GM10847 (cell line): ENCODE measurements around the gene ANKRD63.

Source experiments
- POLR2A ChIP-seq: IDR thresholded peaks from 2 replicates; pipeline ENCODE4 v1.6.1; 2011; ENCODE audit not compliant: insufficient read length; ENCODE audit errors: extremely low read depth

The ANKRD63 gene, protein sequence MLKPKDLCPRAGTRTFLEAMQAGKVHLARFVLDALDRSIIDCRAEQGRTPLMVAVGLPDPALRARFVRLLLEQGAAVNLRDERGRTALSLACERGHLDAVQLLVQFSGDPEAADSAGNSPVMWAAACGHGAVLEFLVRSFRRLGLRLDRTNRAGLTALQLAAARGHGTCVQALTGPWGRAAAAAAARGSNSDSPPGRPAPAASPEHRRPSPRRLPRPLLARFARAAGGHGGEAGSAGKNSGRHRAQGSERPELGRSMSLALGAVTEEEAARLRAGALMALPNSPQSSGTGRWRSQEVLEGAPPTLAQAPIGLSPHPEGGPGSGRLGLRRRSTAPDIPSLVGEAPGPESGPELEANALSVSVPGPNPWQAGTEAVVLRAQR

DNA sequence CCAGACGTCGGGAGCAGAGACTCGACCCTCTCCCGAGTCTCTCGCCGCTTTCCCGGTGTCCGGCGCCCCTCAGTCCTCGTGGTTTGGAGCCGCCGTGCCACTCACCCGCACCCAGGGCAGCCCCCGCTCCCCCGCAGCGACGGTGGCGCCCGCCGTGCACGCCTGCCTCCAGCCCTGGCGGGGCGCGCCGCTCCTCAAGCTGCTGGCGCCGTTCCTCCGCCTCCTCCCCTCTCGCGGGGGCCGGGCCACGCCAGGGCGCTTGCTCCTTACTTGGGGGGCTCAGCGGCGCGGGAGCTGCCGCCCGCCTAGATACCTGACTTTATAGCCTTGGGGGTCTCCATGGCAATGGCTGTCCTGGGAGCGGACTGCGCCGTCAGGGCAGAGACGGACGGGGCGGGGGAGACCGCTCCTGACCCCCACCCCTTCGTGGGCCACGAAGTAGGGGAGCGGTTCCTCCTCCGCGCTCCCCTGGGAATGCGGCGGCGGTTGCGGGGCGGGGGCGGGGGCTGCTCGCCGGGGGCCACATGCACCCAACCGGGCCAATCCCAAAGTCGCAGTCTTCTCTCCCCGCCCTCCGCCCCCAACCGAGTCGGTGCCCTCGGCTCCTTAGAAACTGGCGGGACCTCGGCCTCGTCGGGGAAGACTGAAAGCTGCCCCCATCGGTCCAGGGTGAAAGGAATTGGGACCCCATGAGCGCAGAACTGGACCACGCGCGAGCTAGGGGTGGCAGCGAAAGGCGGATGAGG is at the start of gene ANKRD63:
TSS of gene ANKRD63 (minus strand) at position 196 of the 746 bp plus-strand sequence. CDS start 478 bp downstream, outside the sequence.
- no peak for TF ChIP-seq POLR2A

DNA sequence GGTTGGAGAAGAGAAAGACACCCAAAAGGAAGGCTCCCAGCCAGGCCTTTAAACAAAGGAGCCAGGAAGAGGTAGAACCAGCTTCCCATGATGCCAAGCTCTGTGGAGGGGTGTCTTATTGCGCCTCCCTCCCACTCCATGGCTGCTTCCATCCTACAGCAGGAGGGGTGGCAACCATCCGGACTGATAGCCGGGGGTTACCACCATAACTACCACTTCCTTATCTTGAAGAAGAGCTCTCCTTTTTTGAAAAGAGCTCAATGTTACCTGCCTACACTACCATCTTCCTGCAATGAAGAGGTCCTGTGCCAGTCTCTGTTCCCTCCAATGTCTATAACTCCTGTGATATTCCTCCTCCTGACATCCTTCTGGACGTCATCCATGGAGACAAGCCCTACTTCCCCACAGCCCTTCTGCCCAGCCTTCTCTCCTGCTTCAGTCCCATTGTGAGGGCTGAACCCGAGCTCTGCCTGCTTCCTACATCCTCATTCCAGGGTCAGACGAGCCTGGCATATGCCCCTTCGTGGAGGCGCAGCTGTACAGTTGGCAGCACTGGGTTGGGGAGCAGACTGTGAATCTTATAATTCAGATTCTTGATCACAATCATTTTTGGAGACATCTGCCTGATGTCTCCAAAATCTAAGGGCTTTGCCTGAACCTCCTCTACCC is 49.4 kb upstream of the ANKRD63 start:
- TF ChIP-seq POLR2A = no peak

DNA sequence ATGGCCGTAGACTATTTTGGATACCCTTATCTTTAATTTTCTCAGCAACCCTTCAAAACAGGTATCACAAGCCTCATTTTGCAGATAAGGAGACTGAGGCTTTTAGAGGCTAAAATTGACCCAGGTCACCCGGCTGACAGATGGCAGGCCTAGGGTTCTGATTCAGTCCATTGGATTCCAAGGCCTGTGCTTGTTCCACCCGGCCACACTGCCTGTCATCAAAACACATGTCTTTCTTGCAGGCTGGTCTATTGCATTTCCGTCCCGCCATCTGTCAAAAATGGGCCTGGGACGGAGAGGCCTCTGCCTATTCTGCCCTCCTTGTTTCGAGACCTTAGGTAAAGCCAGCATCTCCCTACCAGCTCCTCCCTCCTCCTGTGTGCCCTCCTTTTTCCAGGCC is 48.8 kb upstream of the ANKRD63 start:
- TF ChIP-seq POLR2A = no peak

DNA sequence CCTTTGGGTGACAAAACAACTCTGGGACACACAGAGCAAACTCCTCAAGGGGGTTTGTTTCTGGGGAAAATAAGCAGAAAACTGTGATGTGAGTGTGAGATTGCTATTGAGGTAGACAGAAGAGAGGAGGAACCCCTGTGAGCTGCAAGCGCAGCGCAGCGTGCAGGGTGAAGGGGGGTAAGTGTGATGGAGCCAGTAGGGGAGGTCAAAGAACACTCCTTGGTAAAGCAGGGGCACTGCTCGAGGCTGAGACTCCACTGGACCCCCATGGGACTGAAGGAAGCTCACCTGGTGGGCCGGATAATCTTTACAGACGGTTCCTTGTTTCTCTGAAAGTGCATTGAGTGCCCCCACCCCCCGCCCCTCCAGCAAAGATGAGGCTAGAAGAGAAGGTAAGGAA is 48.2 kb upstream of the ANKRD63 start:
- no peak for TF ChIP-seq POLR2A

DNA sequence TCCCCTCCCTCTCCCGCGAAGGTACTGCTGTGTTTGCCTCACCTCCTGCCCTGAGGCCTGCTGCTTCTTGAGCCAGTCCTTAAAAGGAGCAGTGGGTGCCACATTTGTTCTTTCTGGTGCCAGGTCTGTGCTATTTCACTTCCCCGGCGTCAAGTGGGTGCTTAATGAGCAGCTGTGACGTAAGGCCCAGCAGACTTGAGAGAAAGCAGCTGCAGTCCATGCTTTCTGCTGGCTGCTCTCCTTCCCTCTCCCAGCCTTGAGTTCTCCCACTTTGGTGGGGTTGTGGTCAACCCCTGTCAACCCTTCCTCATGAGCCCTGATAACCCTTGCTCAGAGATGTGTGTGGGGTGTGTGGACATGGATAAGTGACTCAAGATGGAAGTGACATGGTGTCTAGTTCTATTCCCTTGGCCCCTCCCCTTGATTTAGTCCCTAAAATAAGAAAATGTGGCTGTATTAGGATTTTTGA is 47.5 kb upstream of the ANKRD63 start:
- TF ChIP-seq POLR2A = no peak

DNA sequence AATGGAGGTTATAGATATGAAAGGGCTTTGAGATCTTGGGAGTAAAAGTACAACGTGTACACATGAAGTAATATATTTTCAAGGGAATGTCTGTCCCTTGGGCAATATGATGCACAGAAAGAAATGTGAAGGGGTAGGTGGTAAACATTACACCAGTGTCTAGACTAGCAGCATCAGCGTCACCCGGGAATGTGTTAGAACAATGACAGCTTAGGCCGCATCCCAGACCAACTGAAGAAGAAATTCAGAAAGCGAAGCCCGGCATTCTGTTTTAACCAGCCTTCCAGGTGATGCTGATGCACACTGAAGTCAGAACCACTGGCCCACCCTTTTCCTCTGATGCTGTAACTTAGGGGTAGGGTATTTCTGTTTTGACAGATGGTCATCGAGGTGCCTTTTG is 46.9 kb upstream of the ANKRD63 start:
- no peak for TF ChIP-seq POLR2A

DNA sequence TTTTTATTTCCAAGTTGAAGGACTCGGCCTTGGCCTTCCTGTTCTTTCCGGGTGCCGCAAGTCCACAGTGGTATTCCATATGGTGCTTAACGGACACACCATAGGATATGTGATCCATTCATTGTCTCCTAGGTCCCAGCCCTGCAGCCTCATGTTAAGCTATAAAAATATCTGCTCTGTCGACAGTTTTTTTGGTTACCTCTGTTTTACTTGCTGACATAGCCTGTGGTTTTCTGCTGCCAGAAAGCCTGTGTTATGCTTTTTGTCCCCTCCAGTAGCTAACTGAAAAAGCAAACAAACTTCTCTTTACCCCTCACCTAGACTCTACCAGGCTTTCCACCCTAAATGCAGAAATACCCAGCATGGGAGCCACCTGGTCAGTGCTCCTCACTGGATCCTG is 45.9 kb upstream of the ANKRD63 start:
- TF ChIP-seq POLR2A = no peak

DNA sequence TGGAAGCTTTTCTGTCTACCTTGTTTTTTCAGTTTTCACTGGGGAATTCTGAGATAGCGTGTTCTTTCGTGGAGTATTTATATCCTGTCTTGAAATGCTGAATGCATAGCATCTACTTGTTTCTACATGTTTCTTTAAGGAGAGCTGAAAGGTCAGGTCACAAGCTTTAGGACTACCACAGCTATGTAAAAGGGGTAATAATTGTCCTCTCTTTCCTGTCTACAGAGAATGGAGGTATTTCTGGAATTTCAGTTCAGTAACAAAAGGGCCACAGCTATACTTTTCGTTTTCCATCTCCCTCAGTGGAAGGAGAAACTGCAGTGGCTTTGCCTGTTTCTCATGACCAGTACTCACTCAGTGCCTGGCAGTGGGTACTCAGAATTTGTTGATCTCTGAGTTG is 45.3 kb upstream of the ANKRD63 start:
- no peak for TF ChIP-seq POLR2A

DNA sequence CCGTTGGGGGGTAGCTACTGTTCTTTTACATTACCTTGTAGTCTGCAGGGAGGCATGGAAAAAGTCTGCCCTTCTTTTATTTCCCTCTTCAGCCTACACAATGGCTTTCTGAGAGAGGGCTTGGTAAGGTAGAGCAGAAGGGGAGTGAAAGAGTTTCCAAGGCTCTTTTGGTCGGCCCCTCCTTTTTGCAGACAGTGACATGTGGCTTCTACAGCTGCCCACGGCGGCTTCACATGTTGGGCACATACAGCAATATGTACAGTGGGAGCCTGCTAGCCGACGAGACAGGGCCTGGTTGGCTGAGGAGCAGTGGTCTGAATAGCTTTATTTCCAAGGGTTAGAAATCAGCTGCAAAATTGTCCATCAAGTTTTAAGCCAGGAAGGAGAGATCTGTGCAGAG is 44.6 kb upstream of the ANKRD63 start:
- no peak for TF ChIP-seq POLR2A

DNA sequence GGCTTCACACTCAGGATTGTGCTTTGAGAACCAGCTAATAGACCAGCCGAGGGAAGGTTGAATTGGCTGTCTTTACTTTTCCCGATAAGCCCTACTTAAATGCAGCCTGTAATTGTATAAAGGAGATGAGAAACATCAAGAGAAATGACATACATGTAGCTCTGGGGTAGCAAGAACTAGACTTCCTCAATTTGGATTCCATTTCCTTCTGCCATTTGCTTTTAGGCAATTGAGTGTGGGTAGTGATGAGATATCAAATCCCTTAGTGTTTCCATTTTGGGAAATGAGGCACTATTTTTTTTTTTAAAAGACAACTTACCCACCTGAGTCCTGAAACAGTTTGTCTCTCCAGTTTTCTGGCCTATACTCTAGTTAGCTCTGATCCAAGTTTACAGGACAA is 42.8 kb upstream of the ANKRD63 start:
- no peak for TF ChIP-seq POLR2A

DNA sequence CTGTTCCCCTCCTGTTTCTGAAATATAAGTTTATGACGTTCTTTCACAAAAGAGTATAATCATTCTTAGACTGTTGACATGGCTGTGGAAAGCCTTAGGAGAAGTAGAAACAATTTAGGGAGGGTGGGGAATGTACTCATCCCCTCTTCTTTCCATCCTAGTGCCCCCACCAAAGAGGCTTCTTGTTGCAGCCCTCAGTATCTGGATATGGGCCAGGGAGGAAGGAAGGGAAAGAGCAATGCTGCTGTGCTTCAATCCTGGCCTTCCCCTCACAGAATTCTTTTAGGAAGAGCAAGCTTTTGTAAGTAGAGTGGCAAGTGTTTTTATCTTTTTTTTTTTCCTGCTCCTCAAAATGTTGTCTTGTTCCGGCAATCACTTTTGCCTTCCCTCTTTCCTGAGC is 42.3 kb upstream of the ANKRD63 start:
- TF ChIP-seq POLR2A = no peak

DNA sequence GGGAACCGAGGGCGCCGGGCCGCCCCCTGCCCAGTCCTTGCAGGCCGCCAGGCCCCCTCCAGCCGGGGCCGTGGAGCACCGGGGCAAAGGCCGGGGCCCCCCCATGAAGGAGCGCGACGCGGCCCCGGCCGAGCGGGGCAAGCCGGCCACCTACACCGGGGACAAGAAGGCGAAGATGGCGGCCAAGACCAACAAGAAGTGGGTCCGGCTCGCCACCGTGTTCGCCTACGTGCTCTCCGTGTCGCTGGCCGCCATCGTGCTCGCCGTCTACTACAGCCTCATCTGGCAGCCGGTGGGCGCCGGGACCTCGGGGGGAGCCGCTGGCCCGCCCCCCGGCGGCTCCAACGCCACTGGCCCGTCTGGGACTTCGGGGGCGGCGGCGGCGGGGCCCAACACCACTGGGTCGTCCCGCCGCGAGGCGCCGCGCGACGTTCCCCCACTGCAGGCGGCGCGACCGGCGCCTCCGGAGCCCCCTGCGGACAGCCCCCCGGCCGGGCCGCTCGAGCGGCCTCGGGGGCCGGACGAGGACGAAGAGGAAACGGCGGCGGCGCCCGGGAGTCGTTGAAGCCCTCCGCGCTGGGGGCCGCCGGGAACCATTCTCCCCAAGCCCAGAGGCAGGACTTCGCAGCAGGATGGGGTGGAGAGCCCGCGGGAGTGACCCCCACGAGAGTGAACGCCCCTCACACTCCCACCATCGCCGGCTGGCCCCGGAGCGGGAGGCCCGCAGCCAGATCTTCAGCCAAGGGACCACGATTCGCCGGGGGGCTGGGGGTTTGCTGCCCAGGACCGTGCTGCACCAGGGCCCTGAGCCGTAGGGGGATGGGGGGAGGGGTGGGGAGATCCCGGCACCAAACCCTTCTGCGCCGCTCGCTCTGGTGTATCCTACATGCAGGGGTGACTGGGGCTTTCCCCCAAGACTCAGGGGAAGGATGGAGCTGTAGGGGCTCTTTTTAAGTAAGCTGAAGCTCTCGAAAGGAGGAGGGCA is 41.4 kb upstream of the ANKRD63 start:
- TF ChIP-seq POLR2A = no peak

DNA sequence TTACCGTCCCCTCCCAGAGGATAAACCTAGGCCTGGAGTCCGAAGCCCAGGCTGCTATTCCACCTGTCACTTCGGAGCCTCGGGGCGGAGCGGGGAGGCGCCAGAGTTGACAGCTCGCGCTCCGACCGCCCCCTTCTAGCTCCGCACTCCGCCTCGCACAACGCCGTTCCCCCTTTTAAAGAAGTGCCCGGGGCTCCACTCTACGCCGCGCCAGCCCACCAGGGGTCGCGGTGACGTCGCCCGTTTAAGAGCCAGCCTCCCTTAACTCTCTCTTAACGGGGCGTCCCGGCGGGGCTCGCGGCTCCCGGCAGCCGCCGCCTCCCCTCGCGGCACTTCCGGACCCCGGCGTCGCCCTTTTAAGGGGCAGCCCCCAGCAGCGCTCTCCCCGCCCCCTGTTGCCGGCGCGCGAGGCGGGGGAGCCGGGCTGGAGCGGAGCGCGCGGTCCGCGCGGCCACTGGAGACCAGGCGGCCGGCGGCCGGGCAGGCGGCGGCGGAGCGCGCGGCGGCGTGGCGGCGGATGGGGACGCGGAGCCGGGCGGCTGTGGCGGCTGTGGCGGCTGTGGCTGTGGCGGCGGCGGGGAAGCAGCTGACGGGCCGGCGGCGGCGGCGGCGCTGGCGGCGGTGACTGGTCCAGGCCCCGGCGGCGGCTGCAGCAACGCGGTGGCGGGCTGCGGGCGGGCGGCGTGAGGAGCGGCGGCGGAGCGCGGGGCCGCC is 40.5 kb upstream of the ANKRD63 start, which contains the start of gene INAFM2:
TSS of gene INAFM2 (plus strand) at position 454 of the 714 bp plus-strand sequence. CDS start 364 bp downstream, outside the sequence.
- peak; percentile 20 for TF ChIP-seq POLR2A
